ENCODE data around the gene RAB9A. TPM values are rescaled to one million over a fixed set of nuclear protein-coding genes. Genes with fewer than 3 reads are reported as not detected.
A peak's percentile ranks its signal among the peaks of the same experiment; 100 is the strongest.

RAB9A gene
- total RNA-seq, 2 donors from 2014 or later, result 21.8 to 34.0 TPM

DNA sequence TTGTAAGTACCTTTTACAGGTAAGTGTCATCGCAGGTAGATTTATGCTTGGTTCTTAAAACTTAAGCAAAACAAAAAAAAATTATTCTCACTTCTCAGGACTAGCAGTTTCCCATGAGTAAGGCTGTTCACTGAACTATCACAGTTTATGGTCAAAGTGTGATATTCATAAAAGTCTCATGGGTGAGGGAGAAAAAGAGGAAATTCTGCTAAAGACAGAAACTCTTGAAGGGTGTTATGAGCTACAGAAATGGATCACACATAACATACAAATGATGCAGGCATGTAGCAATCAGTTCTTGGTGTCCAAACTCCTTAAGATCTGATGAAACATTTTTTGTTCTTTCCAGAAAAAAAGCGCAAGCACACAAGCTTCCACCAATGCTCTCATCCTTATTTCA is 8.5 kb downstream of the RAB9A start:
- DNase-seq (no peak), ATAC-seq (no peak)
- peaks cover 51% of the 10 kb centered on the region for H3K4me1 Mint-ChIP-seq
- no peaks in the 10 kb centered on the region for H3K27me3 Mint-ChIP-seq
- no peak overlapping the region for H3K27ac Mint-ChIP-seq
- H3K9me3 ChIP-seq (ENCODE audit: control insufficient read depth, low read length, poor library complexity, severe bottlenecking), result no peaks in the 10 kb centered on the region
- no peak overlapping the region for H3K4me3 Mint-ChIP-seq
- H3K36me3 Mint-ChIP-seq (ENCODE audit: low read depth), result no peaks in the 10 kb centered on the region

DNA sequence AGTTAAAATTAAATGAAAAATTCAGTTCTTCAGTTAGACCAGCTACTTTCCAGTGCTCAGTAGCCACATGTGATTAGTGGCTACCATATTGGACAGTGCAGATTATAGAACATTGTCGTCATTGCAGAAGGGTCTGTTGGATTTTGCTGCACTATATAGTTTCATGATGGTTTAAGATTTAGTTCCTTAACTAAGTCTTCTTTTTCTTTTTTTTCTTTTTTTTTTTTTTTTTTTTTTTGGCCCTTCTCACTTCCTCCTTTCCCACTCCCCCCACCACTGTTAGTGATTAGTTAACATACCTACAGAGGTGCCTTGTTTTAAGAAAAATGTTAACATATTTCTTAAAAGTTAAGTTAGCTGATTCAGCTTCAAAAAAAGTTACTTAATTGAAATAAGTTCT is 9.0 kb downstream of the RAB9A start:
- Mint-ChIP-seq H3K4me1 (peaks cover 48% of the 10 kb centered on the region), H3K27me3 (no peaks in the 10 kb centered on the region), H3K27ac (no peak overlapping the region), H3K4me3 (no peak overlapping the region), H3K36me3 (ENCODE audit: low read depth) (no peaks in the 10 kb centered on the region)
- ATAC-seq, result no peak
- H3K9me3 ChIP-seq (ENCODE audit: control insufficient read depth, low read length, poor library complexity, severe bottlenecking), result no peaks in the 10 kb centered on the region
- DNase-seq, result no peak

DNA sequence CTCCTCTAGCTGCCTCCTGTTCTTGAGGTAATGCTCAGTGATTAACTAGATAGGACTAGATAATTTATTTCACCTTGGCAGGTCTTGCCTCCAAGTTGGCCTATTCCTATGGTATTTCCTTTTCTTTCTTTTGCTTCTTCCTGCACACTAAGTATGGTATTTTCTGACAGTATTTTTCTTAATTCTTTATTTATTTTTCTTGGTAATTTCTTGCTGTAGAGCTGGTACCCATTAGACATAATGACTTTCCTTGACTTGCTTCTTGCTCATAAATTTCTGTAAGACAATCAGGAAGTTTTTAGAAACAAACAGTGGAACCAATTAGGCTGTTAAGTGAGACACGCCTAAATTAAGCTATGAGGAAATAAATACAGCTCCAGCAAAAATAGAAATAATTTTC is 9.5 kb downstream of the RAB9A start:
- peaks cover 44% of the 10 kb centered on the region for H3K4me1 Mint-ChIP-seq
- ATAC-seq (no peak), DNase-seq (no peak)
- no peaks in the 10 kb centered on the region for H3K27me3 Mint-ChIP-seq
- no peak overlapping the region for H3K4me3 Mint-ChIP-seq
- no peaks in the 10 kb centered on the region for H3K9me3 ChIP-seq (ENCODE audit: control insufficient read depth, low read length, poor library complexity, severe bottlenecking)
- H3K27ac Mint-ChIP-seq, result peak overlapping the region; percentile 83
- H3K36me3 Mint-ChIP-seq (ENCODE audit: low read depth), result no peaks in the 10 kb centered on the region

DNA sequence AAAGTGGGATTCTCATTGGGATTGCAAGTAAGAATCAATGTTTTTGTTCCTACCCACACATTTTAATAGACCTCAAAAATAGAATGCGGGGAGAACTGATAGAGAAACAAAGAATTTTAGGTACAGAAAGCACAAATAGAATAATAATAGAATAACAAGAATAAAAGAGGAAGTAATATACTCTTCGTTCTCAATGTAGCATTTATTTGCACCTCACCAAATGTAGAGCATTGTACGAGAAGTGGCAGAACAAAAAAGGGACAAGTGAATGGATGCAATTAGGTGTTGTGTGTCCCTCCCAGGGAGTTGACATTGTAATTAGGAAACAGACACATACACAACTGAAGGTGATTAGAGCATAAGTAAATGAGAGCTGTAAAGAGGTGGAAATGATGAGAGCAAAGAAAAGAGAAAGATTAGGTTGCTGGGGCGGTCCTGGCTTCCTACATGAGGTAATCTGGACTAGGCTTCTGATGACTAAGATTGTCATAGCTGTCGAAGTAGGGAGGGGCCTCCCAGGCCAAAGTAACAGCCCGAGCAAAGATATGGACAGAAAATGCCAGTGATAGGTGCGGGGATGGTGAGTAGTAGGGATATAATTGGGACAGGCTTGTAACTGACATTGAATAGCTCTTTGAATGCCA is 10.4 kb downstream of the RAB9A start:
- H3K9me3 ChIP-seq (ENCODE audit: control insufficient read depth, low read length, poor library complexity, severe bottlenecking), result no peaks in the 10 kb centered on the region
- ATAC-seq (no peak), DNase-seq (no peak)
- Mint-ChIP-seq H3K27ac (peak overlapping the region; percentile 83), H3K27me3 (no peaks in the 10 kb centered on the region), H3K36me3 (ENCODE audit: low read depth) (no peaks in the 10 kb centered on the region), H3K4me1 (peaks cover 42% of the 10 kb centered on the region), H3K4me3 (peak overlapping the region; percentile 65)

DNA sequence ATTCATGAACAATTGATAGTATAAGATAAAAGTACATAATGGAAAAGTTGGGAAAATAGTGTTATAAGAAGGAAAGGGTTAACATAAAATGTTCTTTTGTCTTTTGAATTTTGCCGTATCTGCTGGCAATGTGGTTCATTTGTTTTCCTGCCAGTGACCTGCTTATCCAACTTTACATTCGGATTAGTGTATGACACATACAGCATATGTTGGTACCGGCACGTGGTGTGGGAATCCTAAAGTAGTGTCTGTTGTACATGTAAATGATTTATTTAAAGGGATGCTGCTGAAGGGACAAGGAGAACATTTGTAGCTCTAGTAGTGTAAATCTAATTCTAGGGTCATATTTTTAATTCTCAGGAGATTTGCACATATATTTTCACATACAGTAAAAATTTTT is 11.5 kb downstream of the RAB9A start:
- no peak for DNase-seq
- Mint-ChIP-seq H3K4me1 (peaks cover 37% of the 10 kb centered on the region), H3K27me3 (no peaks in the 10 kb centered on the region), H3K27ac (no peak overlapping the region), H3K36me3 (ENCODE audit: low read depth) (no peaks in the 10 kb centered on the region), H3K4me3 (no peak overlapping the region)
- ATAC-seq, result no peak
- H3K9me3 ChIP-seq (ENCODE audit: control insufficient read depth, low read length, poor library complexity, severe bottlenecking), result no peaks in the 10 kb centered on the region

DNA sequence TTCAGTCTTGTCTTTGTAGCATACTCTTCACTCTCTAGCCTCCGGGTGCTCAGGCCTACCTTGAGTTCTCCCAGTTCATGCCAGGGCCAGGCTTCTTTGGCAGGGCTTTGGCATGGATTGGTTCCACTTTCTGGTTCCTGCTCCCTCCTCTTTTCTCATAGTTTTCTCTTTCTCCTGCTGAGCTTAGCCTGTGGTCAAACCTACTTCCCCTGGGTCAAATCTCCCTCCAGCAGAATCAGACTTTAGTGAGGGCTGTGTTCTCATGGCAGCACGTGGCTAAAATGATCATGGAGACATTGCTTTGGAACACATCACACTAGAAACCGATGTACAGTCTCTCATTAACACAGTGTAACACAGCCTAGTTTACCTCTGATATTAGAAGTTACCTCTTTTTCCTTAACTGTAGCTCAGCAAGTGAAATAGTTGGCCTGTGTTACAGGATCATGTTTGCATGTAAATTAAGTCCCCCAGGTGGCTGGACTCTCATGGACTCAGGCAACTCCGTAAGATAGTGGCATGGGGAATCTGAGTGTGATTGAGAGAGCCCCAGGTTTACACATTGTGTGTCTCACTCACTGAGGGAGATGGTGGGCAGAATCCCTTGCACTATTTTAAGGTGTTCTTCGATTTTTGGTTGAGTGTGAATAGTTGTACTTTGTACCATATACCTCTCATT is 13.3 kb downstream of the RAB9A start:
- H3K9me3 ChIP-seq (ENCODE audit: control insufficient read depth, low read length, poor library complexity, severe bottlenecking), result no peaks in the 10 kb centered on the region
- ATAC-seq (no peak), DNase-seq (no peak)
- H3K36me3 Mint-ChIP-seq (ENCODE audit: low read depth), result peaks cover 3% of the 10 kb centered on the region
- H3K4me3 Mint-ChIP-seq, result peak overlapping the region; percentile 67
- H3K27me3 Mint-ChIP-seq, result no peaks in the 10 kb centered on the region
- peaks cover 31% of the 10 kb centered on the region for H3K4me1 Mint-ChIP-seq
- peak overlapping the region; percentile 80 for H3K27ac Mint-ChIP-seq

DNA sequence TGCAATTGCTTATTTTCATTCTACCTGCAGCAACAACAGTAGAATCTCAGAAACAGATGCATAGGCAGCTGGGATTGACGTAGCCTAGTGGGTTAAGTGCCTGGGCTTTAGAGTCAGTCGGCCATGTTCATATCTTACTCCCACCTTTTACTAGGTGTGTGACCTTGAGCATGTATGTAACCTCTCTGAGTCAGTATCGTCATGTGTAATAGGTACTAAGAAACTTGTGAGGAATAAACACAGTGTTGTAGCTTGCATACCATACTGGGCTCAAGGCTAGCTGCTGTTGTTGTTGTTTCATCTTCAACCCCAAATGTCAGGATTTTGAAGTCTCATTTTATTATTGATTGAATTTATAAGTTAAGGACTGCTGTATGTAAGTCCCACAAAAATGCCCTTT is 14.2 kb downstream of the RAB9A start:
- Mint-ChIP-seq H3K4me1 (peaks cover 30% of the 10 kb centered on the region), H3K36me3 (ENCODE audit: low read depth) (peaks cover 3% of the 10 kb centered on the region), H3K4me3 (no peak overlapping the region), H3K27ac (no peak overlapping the region), H3K27me3 (no peaks in the 10 kb centered on the region)
- no peak for ATAC-seq
- DNase-seq, result no peak
- H3K9me3 ChIP-seq (ENCODE audit: control insufficient read depth, low read length, poor library complexity, severe bottlenecking), result no peaks in the 10 kb centered on the region

DNA sequence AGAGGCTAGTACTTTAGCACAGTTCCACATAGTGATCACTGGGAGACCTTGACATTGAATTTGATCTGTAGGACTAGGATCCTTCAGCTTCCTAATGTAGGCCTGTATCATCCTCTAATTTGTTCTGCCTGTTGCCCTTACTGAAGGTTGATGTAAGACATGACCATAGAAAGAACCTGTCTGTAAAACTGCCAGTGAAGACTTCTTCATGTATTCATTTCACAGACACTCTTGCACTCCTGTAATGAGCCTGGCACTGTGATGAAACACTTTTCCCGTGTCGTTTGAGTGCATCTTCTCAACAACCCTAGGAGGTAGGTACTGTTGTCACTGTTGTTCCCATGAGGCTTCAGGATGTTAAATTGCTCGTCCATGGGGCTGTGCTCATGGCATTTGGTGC is 14.7 kb downstream of the RAB9A start:
- peak overlapping the region; percentile 19 for H3K27ac Mint-ChIP-seq
- DNase-seq (no peak), ATAC-seq (no peak)
- peaks cover 30% of the 10 kb centered on the region for H3K4me1 Mint-ChIP-seq
- H3K9me3 ChIP-seq (ENCODE audit: control insufficient read depth, low read length, poor library complexity, severe bottlenecking), result no peaks in the 10 kb centered on the region
- H3K4me3 Mint-ChIP-seq, result no peak overlapping the region
- no peaks in the 10 kb centered on the region for H3K27me3 Mint-ChIP-seq
- peaks cover 3% of the 10 kb centered on the region for H3K36me3 Mint-ChIP-seq (ENCODE audit: low read depth)

DNA sequence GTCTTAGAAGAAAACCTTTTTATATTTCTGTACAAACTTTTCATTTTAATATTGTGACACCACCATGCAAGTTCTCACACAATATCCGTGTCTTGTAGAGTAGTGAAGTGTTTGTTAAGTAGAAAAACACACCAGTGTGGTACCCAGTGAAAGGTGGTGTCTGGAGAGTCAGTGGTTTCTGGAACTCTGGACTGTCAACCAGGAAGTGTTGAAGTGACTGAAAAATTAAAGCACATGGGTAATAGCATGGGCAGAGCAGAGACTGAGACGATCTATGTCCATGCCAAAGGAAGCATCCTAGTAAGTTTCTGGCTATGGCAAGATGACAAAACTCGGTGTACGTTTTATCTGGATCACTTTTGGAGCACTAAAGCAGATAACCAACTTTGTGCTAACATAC is 22.2 kb downstream of the RAB9A start:
- Mint-ChIP-seq H3K27ac (no peak overlapping the region), H3K36me3 (ENCODE audit: low read depth) (peaks cover 2% of the 10 kb centered on the region), H3K27me3 (no peaks in the 10 kb centered on the region)

DNA sequence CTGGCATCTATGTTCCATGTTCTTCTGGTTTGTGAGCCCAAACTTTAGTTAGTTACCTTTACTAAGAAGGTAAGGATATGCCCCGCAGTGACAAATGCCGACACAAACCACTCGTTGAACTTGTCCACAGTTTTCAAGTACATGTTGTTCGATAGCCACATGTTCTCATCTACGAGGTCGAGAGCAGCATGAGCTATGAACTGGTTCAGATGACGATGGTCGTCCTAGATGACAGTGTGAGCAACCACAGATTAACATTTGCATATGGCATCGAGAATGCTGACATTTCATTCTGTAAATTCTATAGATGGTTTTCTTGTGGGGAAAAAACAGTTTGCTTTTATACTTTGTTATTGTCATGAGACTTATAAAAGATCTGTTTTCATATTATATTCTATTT is 27.5 kb downstream of the RAB9A start:
- H3K4me3 Mint-ChIP-seq, result peak overlapping the region; percentile 33
- no peaks in the 10 kb centered on the region for H3K36me3 Mint-ChIP-seq (ENCODE audit: low read depth)
- H3K27me3 Mint-ChIP-seq, result no peaks in the 10 kb centered on the region
- peak; percentile 80 for ATAC-seq
- H3K9me3 ChIP-seq (ENCODE audit: control insufficient read depth, low read length, poor library complexity, severe bottlenecking), result no peaks in the 10 kb centered on the region
- no peak for DNase-seq
- peaks cover 10% of the 10 kb centered on the region for H3K4me1 Mint-ChIP-seq
- peak overlapping the region; percentile 81 for H3K27ac Mint-ChIP-seq

More for the DNA sequence above, 22.2 kb downstream of the RAB9A start:
- H3K4me3 Mint-ChIP-seq, result no peak overlapping the region
- no peaks in the 10 kb centered on the region for H3K9me3 ChIP-seq (ENCODE audit: control insufficient read depth, low read length, poor library complexity, severe bottlenecking)
- ATAC-seq (no peak), DNase-seq (no peak)
- peaks cover 2% of the 10 kb centered on the region for H3K4me1 Mint-ChIP-seq

DNA sequence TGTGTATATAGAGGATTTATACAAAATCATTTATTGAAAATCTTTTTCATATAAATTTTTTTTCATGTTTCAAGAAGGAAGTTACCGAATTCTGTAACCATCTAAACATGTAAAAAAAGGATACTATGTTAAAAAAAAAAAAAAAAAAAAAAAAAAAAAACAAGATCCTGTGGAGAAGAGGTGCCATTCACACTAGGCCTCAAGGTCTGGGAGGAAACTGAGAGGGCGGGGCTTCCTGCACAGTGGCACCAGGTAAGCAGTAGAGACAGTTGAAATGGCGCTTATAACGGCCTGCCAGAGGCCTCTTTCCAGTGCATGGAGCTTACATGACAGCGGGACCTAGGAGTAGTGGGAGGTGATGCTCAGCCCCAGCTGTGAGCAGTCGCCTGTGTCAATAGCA is 28.0 kb downstream of the RAB9A start:
- Mint-ChIP-seq H3K27ac (peak overlapping the region; percentile 81), H3K4me1 (peaks cover 9% of the 10 kb centered on the region), H3K4me3 (peak overlapping the region; percentile 66), H3K36me3 (ENCODE audit: low read depth) (no peaks in the 10 kb centered on the region), H3K27me3 (no peaks in the 10 kb centered on the region)
- peak; percentile 91 for ATAC-seq
- no peaks in the 10 kb centered on the region for H3K9me3 ChIP-seq (ENCODE audit: control insufficient read depth, low read length, poor library complexity, severe bottlenecking)
- DNase-seq, result peak; percentile 11 to 20 (median 15)

DNA sequence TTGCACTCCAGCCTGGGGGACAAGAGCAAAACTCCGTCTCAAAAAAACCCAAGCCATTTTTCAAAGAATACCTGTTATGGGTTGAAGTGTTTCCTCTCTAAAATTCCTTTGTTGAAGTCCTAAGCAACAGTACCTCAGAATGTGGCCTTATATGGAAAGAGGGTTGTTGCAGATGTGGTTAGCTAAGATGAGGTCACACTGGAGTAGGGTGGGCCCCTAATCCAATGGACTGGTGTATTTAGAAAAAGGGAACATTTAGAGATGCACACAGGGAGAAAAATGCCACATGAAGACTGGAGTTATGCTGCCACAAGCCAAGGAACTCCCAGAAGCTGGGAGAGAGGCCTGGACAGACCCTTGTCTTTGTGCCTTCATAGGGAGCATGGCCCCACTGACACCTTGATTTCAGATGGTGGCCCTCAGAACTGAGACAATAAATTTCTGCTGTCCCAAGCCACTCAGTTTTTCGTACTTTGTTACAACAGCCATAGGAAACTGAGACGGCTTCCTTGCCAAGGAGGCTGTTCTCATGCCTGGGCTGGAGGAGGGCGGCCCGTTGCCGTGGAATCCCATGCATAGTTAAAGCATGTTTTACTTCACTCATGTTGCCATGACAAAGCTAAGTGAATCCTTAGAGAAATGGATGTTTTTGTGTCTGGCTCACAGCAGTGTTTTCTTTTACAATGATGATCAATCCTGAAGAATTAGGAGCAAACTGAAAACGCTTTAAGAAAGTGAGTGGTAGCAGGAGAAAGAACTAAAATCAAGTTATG is 29.0 kb downstream of the RAB9A start:
- no peaks in the 10 kb centered on the region for H3K9me3 ChIP-seq (ENCODE audit: control insufficient read depth, low read length, poor library complexity, severe bottlenecking)
- H3K27ac Mint-ChIP-seq, result peak overlapping the region; percentile 81
- DNase-seq (no peak), ATAC-seq (no peak)
- no peaks in the 10 kb centered on the region for H3K27me3 Mint-ChIP-seq
- H3K4me1 Mint-ChIP-seq, result peaks cover 13% of the 10 kb centered on the region
- no peak overlapping the region for H3K4me3 Mint-ChIP-seq
- no peaks in the 10 kb centered on the region for H3K36me3 Mint-ChIP-seq (ENCODE audit: low read depth)

DNA sequence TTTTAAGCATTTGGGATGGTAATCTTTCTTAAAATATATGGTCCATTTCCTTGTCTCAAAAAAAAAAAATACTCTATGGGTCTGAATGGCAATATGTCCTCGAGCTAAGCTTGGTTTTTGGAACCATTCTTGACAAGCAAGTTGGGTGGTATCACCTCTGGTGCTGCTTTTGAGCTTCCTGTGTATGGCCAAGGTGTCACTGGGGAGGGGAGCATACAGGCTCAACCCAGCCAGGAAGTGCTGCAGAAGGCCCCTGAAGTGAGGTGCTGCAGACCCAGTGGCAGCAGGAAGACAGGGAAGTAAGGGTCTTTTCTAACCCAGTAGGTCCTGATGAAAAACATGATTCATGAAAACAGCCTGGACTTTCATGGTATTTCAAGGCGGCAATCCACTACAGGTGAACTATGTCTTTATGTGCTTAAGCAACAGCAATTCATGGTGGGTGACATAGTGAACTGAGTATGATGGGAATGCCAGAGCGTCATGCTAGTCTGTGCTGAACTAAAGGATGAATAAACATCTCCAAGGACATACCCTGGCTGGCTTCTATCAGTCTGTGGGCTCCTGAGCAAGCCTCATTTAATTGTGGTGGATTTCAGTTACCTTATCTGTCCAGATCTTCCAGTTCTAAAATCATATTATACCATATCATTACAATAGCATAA is 30.4 kb downstream of the RAB9A start:
- Mint-ChIP-seq H3K36me3 (ENCODE audit: low read depth) (peaks cover 3% of the 10 kb centered on the region), H3K27ac (peak overlapping the region; percentile 81), H3K4me1 (peaks cover 15% of the 10 kb centered on the region), H3K27me3 (no peaks in the 10 kb centered on the region), H3K4me3 (no peak overlapping the region)
- ATAC-seq (no peak), DNase-seq (no peak)
- H3K9me3 ChIP-seq (ENCODE audit: control insufficient read depth, low read length, poor library complexity, severe bottlenecking), result no peaks in the 10 kb centered on the region
